GM19238 (cell line): ENCODE data around the gene BBS9.

ENCODE experiments used
- DNase-seq: peaks from one replicate; pipeline ENCODE4 v3.0.0; 2011; ENCODE audit warnings: low spot score; ENCODE audit not compliant: insufficient read length

Gene BBS9

DNA sequence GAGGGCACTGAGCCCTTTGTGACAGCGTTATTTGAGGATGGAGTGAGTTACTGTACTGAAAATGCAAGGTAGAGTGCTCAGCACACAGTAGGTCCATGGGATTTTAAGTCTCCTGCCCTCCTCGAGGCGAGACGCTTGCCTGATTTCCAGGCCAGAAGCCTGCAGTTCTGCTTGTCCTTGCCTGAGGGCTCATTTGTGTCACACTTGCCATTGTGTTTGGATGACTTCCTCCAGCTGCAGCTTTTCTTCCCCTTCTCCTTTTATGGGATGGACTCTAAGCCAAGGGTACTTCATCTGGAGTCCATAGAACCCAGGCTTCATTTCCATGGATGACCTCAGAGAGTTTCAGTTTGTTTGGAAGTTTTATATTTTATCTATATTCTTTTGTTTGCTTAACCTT, 471.7 kb downstream of the BBS9 start:
- DNase-seq = no peak

DNA sequence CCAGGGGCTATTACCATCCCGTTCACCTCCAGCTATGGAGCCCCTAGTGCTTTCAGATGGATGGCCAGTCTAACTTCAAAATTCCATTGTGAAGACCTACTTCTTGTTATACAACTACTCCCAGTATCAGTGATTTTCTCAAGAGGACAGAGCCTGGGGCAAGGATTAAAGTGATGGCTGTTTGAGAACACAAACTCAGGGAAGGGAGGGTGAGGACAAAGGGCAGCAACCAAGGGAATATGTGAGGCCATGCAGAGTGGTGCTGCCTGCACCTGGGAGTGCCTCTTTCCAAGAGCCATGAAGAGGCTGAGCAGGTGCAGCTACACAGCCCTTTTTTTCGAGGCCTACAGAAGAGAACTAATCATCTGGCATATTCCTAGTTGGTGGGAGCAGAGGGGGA, 472.5 kb downstream of the BBS9 start:
- no peak for DNase-seq

DNA sequence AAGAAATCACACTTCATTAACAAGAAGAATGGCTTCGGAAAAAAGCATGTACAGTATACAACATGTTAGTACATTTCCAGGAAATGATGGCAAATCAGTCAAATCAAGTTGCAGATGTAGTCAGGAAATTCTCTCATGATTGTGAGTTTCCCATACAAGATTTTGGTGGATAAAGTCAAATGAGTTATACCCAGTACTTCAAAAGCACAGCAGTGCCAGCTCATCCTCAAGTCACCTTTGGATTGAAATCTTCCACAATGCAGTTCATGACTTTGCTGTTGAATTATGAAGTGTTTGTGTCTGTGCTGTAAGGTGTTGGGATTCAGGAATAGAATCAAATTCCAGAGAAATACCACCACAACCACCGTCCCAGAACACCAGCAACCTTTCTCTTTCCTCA, 474.7 kb downstream of the BBS9 start:
- no peak for DNase-seq

DNA sequence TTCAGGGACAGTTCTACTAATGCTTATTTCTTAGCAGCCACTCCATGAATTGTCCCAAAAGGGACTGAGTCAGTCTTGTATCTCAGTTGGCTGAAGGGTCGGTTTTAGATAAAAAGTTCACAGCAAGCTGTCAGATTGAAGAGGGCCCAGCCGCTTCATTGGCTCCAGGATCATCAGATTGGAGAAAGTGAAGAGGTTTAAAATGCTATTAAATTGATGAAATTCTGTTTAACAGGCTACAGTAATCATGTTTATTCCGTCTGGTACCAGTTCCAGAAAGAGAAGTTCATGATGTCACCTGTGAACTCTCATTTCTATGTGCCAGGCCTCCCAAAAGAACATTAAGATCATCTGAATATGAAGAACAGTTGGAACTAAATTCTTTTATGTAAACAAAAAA, 481.6 kb downstream of the BBS9 start:
- DNase-seq = no peak

DNA sequence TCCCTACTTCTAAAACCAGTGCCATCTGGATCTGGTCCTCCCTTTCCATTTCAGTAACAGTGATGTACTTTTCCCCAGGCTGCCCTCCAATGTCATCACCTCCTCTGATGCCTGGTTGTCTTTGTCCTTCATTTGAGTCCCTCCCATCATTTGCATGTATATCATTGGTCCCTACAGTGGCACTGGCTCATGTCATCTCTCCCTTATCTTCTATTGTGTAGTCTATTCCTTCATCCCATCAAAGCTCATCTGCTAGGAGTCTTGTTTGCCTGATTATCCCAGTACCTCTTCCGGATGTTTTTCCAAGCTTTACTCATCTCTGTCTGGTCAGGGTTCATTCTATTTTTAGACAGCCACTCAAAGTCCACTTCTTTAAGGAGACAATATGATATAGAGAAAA, 483.1 kb downstream of the BBS9 start:
- DNase-seq = no peak

DNA sequence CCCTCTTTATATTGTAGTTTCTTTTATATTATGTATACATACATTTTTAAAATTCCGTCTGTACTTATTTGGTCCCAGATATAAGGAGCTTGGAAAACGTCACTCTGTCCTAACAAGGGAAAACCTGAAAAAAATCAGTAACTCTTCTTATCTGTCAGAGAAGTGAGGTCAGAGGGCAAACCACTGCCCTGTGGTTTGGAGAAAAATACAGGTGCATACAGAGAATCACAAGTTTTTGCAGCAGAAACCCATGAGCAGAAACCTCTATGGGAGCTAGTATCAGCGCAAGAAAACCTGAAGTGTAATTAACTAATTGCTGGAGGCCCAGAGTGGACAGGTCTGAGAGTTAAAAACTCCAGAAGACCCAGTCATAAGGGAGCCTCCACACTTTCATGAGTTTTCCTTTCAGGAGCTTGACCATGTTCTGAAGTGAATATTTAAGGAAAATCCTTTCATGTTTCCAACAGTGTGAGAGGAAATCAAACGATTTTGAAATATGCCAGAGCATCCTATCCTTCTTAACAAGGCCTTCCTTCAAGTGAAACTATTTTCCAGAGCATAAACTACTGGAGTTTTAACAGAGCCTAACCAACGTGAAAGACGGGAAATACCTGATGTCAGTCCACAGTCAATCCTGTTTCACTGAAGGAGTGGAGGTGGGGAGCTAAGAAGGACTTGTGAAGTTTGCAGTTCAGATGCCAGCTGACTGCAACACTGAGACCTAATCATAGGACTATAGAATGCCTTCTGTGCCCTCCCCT, 485.2 kb downstream of the BBS9 start:
- DNase-seq = no peak

DNA sequence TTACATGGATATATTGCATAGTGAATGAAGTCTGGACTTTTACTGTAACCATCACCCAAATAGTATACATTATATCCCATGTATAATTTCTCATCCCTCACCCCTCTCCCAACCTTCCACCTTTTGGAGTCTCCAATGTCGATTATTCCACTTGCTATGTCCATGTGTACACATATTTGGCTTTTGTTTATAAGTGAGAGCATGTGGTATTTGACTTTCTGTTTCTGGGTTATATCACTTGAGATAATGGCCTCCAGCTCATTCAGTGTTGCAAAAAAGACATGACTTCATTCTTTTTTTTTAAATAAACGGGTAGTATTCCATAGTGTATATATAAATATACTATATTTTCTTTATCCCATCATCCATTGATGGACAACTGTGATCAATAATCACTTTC, 487.4 kb downstream of the BBS9 start:
- DNase-seq = no peak

DNA sequence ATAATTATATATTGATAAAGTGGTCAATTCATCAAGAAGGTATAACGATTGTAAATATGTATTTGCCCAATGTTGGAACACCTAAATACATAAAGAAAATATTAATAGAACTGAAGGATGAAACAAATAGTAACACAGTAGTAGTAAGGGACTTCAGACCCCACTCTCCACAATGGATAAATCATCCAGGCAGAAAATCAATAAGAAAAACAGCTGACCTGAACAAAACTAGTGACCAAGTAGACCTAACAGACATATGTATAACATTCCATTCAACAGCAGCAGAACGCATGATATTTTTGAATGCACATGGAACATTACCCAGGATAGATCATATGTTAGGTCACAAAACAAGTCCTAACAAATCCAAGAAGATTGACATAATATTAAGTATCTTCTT, 489.9 kb downstream of the BBS9 start:
- DNase-seq = no peak

DNA sequence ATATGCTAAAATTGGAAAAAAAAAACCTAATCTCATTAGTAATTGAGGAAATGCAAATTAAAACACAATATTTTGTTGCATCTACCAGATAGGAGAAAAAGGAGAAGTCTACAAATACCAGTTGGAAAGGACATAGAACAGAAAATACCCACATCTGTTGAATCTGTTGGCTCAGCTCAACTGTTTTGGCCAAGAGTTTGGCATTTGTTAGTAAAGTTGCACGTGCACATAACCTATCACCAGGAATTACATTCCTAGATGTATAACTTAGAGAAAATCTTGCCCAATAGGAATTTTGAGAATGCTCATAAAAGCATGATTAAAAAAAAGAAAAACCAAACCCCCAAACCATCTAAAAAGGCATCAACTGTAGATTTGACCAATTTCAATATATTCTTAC, 493.9 kb downstream of the BBS9 start:
- DNase-seq = no peak

DNA sequence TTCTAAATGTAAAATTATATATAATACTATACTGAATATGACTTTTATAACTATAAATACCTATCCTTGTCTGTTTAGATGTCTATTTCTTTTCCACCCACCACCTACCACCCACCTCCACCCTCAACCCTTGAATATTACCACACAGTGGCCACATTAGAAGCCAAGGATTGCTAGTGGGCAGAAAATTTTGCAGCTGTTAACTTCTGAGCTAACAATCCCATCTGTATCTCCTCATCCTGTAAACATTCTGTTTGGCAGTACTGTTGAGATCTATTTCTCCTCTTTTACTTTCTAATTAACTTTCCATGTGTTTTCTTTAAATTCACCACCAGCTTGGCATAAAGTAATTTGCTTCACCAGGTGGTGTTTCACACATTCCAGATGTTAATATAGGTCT, 494.9 kb downstream of the BBS9 start:
- no peak for DNase-seq

DNA sequence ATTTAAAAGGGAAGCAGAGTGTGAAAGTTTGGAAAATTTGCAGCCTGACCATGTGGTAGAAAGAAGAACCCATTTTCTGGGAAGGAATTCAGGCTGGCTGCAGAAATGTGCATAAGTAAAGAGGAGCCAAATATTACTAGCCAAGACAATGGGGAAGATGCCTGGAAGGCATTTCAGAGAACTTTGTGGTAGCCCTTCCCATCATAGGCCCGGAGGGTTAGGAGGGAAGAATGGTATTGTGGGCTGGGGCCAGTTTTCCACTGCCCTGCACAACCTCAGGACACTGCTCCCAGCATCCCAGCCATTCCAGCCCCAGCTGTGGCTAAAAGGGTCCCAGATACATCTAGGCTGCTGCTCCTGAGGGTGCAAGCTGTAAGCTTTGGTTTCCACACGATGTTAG, 497.5 kb downstream of the BBS9 start:
- no peak for DNase-seq

DNA sequence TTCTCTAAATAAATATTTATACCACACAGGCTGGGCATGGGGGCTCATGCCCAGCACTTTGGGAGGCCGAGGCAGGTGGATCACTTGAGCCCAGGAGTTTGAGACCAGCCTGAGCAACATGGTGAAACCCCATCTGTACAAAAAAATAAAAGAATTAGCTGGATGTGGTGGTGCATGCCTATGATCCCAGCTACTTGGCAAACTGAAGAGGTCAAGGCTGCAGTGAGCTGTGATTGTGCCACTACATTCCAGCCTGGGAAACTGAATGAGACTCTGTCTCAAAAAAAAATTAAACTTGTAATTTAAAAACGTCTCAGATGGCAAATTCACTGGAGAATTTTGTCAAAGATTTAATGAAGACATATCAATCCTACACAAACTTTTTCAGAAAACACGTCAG, 498.4 kb downstream of the BBS9 start:
- DNase-seq = no peak

DNA sequence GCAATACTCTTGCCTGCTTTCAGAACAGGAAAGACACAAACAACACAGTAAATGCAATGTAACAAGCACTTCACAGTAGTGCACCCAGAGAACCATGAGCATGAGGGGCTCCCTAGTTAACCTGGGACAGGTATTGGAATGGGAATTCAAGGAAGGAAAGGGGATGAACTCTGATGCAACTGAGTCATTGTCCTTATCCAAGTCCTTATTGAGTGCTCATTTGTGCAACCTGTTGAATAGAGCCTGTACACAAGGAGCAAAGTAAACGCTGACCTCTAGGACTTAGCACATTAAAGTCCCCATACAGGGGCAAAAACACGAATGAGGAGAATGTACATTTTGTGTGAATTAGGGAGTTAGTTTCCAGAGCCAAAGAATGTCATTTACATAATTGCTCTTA, 499.5 kb downstream of the BBS9 start:
- DNase-seq = no peak

DNA sequence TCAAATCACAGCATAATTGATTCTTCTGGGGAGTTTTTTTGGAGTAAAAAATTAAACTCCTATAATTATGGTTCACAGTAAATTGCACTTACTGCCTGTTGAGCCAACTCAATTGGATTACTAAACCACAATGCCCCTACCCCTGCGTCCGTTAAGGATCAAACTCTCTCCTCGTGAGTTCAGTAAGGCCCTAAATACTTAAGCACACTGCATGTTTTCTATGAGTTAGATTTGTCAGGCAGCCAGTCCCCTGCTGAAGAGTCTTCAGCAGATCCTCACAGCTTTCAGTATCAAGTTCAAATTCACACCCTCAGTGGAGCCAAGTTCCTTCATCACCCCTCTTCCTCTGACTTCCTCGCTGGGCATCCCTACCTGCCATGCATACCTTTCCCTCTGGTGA, 501.0 kb downstream of the BBS9 start:
- no peak for DNase-seq

DNA sequence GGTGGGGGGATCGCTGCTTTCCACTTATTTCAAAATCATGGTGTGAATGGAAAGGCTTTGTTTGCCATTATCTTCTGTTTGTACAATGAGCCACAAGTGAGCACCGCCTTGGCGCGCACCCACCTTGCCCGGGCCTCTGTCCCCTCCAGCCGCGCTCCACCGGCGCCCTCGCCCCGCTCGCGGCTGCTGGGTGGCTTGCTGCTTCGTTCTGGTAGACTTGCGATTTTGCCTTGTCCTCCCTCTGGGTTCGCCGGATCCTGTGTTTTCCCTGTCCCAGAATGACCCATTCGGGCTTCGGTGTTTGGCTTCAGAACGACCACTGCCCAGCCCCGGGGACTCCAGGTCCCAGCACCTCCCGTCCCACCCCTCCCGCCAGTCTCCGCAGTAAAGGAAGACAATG, 503.0 kb downstream of the BBS9 start:
- no peak for DNase-seq

DNA sequence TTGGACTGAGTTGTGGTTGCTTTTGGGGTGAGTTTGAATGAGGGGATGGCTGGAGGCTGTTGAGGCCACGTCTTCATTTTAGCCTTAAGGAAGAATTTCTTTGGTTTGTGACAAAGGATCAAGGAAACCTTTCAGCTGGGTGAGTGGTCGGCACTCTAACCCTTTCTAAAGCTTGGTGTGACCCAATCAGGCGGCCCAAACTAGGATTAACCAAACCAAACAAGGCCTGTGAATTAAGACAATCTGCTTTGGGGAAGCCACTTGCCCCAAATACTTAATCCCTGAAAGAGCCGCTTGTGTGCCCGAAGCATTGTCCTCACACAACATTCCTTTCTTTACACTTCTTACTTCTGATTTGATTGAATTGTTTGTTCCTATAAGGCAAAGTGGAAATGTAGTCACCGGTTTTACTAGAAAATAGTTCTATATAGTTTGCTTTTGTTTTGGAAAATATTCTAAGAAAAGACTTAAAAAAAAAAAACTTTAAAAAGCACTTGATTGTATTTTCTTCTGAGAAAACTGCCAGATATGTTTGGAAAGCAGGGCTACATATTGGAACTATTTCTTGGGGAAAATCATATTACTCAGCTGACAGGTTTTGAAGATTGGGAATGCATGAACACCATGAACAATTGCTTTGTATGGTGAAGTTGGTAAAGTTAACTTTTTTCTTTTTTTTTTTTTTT, 503.6 kb downstream of the BBS9 start:
- no peak for DNase-seq

DNA sequence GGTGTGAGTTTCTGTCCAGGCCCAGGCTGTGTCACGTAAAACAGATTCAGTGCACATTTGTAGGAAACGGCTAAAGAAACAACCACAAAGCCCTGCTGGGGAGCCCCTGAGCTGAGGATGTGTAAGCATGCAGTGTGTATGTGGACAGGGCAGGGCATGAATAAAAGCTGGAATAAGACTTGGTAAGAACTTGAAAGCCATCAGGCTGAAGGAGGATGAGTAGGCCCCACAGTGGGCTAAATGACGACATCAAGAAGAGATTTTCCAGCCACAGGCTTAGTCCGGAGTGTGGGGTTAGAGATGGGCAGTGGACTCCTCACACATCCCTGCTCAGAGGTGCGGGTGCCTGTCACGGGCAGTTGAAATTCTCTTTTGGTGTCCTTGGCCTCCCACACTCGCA, 505.2 kb downstream of the BBS9 start:
- DNase-seq = no peak

DNA sequence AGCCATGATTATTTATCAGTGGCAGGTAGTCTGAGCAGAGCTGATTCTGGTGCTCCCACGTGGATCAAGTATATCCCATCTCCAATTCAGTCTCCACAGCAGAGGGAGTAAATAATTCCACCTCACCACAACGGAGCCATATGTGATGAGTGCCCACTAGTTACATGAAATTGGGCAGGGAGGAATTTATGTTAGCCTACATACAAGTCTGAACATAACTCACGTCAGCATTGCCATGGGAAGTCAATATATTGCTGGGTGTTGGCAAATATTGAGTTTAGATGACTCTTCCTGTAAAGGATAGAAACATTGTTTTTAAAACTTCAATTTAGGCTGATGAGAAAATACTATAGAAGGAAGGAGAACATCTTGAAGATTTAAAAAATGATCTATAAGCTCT, 507.0 kb downstream of the BBS9 start:
- DNase-seq = no peak

DNA sequence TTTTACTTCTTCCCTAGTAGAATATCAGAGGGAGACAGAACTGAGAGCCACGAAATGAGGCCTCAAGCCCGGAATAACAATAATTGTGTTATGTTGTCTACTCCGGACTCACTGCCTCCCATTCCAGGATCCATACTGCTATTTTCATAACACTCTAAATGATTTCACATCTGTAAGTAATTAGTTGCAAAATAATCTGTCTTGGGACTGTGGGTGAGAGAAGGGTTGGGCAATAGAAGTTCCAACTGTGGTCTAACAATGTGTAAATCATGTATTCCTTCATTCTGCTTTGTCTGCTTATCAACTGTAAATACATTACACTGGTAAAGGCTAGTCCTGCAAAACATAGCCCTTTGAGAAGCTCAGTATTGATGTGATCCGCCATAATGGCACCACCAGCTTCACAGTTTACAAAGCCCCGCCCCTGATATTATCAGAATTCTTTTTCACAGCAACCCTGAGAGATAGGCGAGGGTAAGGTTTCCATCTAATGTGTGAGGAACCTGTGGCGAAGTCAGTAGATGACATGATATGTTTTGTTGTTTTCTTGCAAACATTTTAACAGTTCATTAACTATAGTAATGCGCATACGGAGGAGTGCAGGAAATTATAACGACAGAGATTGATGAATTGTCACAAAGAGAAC, 510.3 kb downstream of the BBS9 start:
- DNase-seq = no peak

DNA sequence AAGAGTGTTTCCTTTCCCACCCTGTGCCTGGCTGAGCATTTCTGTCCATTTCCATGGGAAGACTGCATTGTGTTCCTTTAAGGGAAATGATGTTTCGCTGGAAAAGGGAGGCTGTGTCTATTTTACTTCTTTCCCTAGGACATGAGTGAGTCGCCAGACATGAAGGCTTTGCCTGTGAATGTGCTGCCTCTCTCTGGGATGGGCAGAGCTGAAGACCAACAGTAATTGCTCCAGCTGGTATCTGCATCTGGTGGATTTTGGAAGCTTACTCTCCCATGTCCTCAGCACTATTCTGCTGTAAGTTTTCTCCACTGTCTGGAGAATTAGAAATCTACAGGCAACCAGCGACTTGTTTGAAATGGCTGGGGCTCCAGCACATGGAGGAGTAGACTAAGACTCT, 511.4 kb downstream of the BBS9 start:
- DNase-seq = no peak

DNA sequence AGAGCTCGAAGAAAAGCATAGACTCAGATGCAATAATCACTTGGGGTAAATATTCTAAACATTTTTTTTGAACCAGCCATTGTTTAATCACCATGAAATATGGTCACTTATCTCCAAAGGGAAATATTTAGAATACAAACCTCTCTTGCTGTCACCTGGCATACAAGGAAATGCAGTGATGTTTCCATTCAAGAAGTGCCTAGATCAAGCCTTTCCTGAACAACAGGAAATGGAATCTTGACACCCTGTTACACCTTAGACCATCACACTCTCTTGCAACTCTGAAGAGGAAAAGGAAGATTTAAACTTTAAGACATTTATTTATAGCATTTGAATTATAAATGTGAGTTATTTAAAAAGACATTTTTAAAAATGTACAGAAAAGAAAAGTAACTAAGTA, 512.9 kb downstream of the BBS9 start:
- DNase-seq = no peak

DNA sequence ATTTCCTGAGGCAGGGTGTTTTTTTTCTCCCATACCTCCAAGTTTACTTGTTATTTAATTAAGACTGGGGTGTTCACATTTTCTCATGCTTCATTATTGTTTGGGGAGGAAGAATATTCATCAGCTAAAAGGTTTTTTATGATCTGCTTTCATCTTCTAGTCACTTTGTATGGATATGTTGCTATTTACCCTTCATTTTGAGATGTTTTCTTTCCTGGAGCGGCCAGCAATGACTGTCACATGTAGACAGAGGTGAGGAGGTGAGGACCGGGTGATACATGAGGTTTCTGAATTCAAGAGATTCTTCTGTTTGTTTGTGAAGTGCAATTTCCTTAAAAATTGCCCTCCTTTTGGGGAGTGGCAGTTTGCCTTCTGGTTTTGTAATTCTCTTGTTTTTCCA, 514.2 kb downstream of the BBS9 start:
- DNase-seq = no peak

DNA sequence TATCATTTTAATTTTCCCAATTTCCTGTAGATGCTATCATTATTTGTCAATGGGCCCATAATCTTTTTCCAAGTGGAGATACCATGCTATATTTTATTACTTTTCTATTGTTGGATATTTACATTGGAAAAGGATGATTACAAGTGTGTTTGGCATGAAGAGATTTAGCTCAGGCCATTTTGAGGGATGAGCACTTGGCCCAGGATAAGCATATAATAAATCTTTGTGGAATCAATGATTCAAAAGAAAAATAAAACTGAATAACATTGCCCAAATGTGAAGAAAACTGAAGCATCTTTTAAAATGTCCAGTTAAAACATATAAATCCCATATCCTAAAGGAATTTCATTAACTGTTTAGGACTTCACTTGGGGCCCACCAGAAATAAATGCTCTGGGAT, 515.1 kb downstream of the BBS9 start:
- DNase-seq = no peak
